HepG2 (cell line): Measurements from ENCODE around the gene GSDMA. TPM values are rescaled to one million over a fixed set of nuclear protein-coding genes. Genes with fewer than 3 reads are reported as not detected.
A peak's percentile ranks its signal among the peaks of the same experiment; 100 is the strongest.

ENCODE experiments used
- FOXJ3 ChIP-seq: sonication (generic); formaldehyde crosslinking; IDR thresholded peaks from 2 replicates; pipeline ENCODE4 v1.4.0; 2020; ENCODE audit warnings: missing genetic modification reagents, mild to moderate bottlenecking, borderline replicate concordance
- HNF4A ChIP-seq: sonication (generic); formaldehyde crosslinking; IDR thresholded peaks from 2 replicates; pipeline ENCODE4 v1.4.0; 2020; ENCODE audit warnings: missing genetic modification reagents
- KAT7 ChIP-seq: IDR thresholded peaks from 2 replicates; pipeline ENCODE4 v1.6.1; 2018; ENCODE audit warnings: borderline replicate concordance, missing compliant biosample characterization
- MAZ ChIP-seq, 2 experiments: sonication (generic) in 1 of 2; formaldehyde crosslinking in 1 of 2; IDR thresholded peaks; 2 replicates each; pipeline versions ENCODE4 v1.5.0 to v1.6.1; 2012 to 2020; ENCODE audit warnings: low read depth in 2 of 2, mild to moderate bottlenecking in 2 of 2, borderline replicate concordance in 1 of 2, improper control_type of control experiment in 1 of 2, low read length in 1 of 2, missing genetic modification reagents in 1 of 2, moderate library complexity in 1 of 2
- NPAS2 ChIP-seq: sonication (generic); formaldehyde crosslinking; IDR thresholded peaks from 2 replicates; pipeline ENCODE4 v1.8.0; 2022; ENCODE audit warnings: mild to moderate bottlenecking, missing genetic modification reagents, borderline replicate concordance
- REL ChIP-seq: sonication (generic); formaldehyde crosslinking; conservative IDR thresholded peaks from 2 replicates; pipeline ENCODE4 v1.8.0; 2022; ENCODE audit warnings: mild to moderate bottlenecking, missing genetic modification reagents, moderate library complexity
- SCMH1 ChIP-seq: sonication (generic); formaldehyde crosslinking; IDR thresholded peaks from 2 replicates; pipeline ENCODE4 v1.9.0; 2021; ENCODE audit warnings: missing genetic modification reagents, mild to moderate bottlenecking, borderline replicate concordance
- SNRNP70 ChIP-seq: fragments of 200-400 bp; formaldehyde crosslinking; IDR thresholded peaks from 2 replicates; pipeline ENCODE4 v1.6.1; 2017; ENCODE audit warnings: mild to moderate bottlenecking, low read depth, low read length, moderate library complexity
- ZNF12 ChIP-seq: sonication (generic); formaldehyde crosslinking; IDR thresholded peaks from 2 replicates; pipeline ENCODE4 v1.5.0; 2020; ENCODE audit warnings: missing genetic modification reagents
- ZNF260 ChIP-seq: sonication (generic); formaldehyde crosslinking; IDR thresholded peaks from 2 replicates; pipeline ENCODE4 v1.4.0; 2020; ENCODE audit warnings: missing genetic modification reagents, low read depth, mild to moderate bottlenecking, borderline replicate concordance
- ZNF263 ChIP-seq: sonication (generic); formaldehyde crosslinking; IDR thresholded peaks from 2 replicates; pipeline ENCODE4 v1.4.0; 2020; ENCODE audit warnings: missing genetic modification reagents
- ZNF430 ChIP-seq: sonication (generic); formaldehyde crosslinking; IDR thresholded peaks from 2 replicates; pipeline ENCODE4 v1.9.0; 2021; ENCODE audit warnings: mild to moderate bottlenecking, missing genetic modification reagents
- ZNF607 ChIP-seq: sonication (generic); formaldehyde crosslinking; IDR thresholded peaks from 2 replicates; pipeline ENCODE4 v1.5.1; 2020; ENCODE audit warnings: missing genetic modification reagents, mild to moderate bottlenecking, borderline replicate concordance
- ZNF775 ChIP-seq: sonication (generic); formaldehyde crosslinking; IDR thresholded peaks from 2 replicates; pipeline ENCODE4 v1.4.0; 2020; ENCODE audit warnings: missing genetic modification reagents, mild to moderate bottlenecking, moderate library complexity, borderline replicate concordance
- polyA plus RNA-seq, 8 experiments: library from polyadenylated mRNA; depleted of rRNA in 3 of 8; stranded (reverse) in 7 of 8; unstranded in 1 of 8; fragments of >200 nt; fragmentation: Illumina TruSeq in 4 of 8; extraction: Trizol in 4 of 8; gene quantifications; 2 replicates each; pipeline versions ENCODE4 v1.2.1 to v1.2.3, GENCODE V29; 2011 to 2016; ENCODE audit warnings: low read depth in 4 of 8, missing spikeins in 1 of 8, mixed read lengths in 1 of 8; ENCODE audit not compliant: insufficient read depth in 1 of 8
- total RNA-seq, 5 experiments: library from RNA; depleted of rRNA; stranded (reverse); fragments of >200 nt; fragmentation: Illumina TruSeq; extraction: Trizol; gene quantifications; 2 replicates each; pipeline ENCODE4 v1.2.3, GENCODE V29; 2016; ENCODE audit warnings: low read depth in 1 of 5
- TF ChIP-seq, protein P1 (sequence below): sonication (generic); formaldehyde crosslinking; conservative IDR thresholded peaks from 2 replicates; pipeline ENCODE4 v1.4.0; 2020; ENCODE audit warnings: missing genetic modification reagents
- TF ChIP-seq, protein P2 (sequence below): sonication (generic); formaldehyde crosslinking; conservative IDR thresholded peaks from 2 replicates; pipeline ENCODE4 v1.4.0; 2020; ENCODE audit warnings: missing genetic modification reagents
- TF ChIP-seq, protein P3 (sequence below): sonication (generic); formaldehyde crosslinking; IDR thresholded peaks from 2 replicates; pipeline ENCODE4 v1.4.0; 2020; ENCODE audit warnings: missing genetic modification reagents
- TF ChIP-seq, protein P4 (sequence below): sonication (generic); formaldehyde crosslinking; IDR thresholded peaks from 2 replicates; pipeline ENCODE4 v1.5.0; 2020; ENCODE audit warnings: missing genetic modification reagents
- TF ChIP-seq, protein P5 (sequence below): sonication (generic); formaldehyde crosslinking; IDR thresholded peaks from 2 replicates; pipeline ENCODE4 v1.4.0; 2020; ENCODE audit warnings: missing genetic modification reagents

Gene GSDMA
- total and polyA plus RNA-seq, 2 of the 13 experiments (the other 11 are each of a cell fraction or from before 2014, with no cell fraction given): not detected

DNA sequence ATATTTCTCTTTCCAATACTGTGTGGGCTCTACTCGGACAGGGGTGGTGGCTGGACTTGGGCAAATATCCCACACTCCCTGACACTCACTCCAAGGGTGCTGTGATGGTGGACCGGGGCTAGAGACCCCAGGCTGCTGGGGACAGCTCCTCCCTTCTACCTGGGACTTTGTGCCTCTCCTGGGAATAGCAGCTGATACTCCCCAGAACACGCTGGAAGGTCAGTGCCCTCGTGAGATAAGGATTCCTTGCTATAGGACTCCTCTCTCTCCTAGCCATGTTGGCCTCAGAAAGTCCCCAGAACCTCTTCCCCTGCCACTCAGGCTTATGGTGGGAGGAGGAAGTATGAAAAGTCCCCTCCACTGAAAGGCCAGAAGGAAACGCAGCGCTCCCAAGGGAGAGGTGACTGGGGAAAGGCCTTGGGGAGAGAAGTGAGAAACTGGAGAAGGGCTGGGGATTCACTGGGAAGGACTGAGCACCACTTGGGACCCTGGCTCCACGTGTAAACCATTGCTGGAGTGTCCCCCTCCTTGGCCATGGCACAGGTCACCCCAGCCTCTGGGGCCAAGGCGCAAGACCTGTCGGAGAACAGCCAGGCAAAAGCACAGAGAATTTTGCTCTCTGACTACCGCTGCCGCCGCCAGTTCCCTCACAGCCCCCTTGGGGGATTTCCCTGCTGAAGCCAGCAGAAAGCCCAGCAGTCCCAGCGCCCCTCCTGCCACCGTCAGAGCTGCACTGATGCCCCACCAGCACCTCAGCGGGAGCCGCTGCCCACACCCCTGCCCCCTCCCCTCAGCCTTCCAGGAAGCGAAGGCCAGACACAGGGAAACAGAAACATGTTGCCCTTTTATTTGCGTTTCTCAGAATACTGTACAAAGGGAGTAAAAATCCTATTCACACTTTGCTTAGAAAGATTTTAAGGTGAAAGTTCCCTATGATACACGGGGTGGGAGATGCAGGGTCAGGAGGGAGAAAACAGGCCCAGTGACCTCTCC is 42.3 kb upstream of the GSDMA start (continued):
- TF ChIP-seq, protein P1, sequence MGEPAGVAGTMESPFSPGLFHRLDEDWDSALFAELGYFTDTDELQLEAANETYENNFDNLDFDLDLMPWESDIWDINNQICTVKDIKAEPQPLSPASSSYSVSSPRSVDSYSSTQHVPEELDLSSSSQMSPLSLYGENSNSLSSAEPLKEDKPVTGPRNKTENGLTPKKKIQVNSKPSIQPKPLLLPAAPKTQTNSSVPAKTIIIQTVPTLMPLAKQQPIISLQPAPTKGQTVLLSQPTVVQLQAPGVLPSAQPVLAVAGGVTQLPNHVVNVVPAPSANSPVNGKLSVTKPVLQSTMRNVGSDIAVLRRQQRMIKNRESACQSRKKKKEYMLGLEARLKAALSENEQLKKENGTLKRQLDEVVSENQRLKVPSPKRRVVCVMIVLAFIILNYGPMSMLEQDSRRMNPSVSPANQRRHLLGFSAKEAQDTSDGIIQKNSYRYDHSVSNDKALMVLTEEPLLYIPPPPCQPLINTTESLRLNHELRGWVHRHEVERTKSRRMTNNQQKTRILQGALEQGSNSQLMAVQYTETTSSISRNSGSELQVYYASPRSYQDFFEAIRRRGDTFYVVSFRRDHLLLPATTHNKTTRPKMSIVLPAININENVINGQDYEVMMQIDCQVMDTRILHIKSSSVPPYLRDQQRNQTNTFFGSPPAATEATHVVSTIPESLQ (CRISPR knock-in tag): no peak
- TF ChIP-seq ZNF430 (peak; percentile 57; the same call in 1 of the 2 replicates), MAZ (IDR thresholded peaks at IDR 0.05; ENCODE audit: borderline replicate concordance, low read depth, low read length) (no peak), MAZ (CRISPR knock-in tag; IDR thresholded peaks at IDR 0.05; ENCODE audit: low read depth) (0 out of 2 replicates have a peak, but pooled peaks have one; percentile 22), ZNF260 (CRISPR knock-in tag) (no peak), FOXJ3 (CRISPR knock-in tag) (no peak), KAT7 (CRISPR knock-in tag) (no peak), ZNF775 (CRISPR knock-in tag) (no peak), HNF4A (CRISPR knock-in tag) (peak; percentile 44; the same call in 1 of the 2 replicates), ZNF607 (CRISPR knock-in tag) (peak; percentile 48; the same call in 1 of the 2 replicates), REL (CRISPR knock-in tag) (no peak), SNRNP70 (no peak), SCMH1 (CRISPR knock-in tag) (no peak), ZNF263 (no peak), NPAS2 (no peak), ZNF12 (CRISPR knock-in tag) (no peak)
- TF ChIP-seq, protein P2, sequence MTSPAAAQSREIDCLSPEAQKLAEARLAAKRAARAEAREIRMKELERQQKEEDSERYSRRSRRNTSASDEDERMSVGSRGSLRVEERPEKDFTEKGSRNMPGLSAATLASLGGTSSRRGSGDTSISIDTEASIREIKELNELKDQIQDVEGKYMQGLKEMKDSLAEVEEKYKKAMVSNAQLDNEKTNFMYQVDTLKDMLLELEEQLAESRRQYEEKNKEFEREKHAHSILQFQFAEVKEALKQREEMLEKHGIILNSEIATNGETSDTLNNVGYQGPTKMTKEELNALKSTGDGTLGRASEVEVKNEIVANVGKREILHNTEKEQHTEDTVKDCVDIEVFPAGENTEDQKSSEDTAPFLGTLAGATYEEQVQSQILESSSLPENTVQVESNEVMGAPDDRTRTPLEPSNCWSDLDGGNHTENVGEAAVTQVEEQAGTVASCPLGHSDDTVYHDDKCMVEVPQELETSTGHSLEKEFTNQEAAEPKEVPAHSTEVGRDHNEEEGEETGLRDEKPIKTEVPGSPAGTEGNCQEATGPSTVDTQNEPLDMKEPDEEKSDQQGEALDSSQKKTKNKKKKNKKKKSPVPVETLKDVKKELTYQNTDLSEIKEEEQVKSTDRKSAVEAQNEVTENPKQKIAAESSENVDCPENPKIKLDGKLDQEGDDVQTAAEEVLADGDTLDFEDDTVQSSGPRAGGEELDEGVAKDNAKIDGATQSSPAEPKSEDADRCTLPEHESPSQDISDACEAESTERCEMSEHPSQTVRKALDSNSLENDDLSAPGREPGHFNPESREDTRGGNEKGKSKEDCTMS (CRISPR knock-in tag): no peak
- TF ChIP-seq, protein P3, sequence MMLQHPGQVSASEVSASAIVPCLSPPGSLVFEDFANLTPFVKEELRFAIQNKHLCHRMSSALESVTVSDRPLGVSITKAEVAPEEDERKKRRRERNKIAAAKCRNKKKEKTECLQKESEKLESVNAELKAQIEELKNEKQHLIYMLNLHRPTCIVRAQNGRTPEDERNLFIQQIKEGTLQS (CRISPR knock-in tag): no peak
- TF ChIP-seq, protein P4, sequence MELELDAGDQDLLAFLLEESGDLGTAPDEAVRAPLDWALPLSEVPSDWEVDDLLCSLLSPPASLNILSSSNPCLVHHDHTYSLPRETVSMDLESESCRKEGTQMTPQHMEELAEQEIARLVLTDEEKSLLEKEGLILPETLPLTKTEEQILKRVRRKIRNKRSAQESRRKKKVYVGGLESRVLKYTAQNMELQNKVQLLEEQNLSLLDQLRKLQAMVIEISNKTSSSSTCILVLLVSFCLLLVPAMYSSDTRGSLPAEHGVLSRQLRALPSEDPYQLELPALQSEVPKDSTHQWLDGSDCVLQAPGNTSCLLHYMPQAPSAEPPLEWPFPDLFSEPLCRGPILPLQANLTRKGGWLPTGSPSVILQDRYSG (CRISPR knock-in tag): no peak
- TF ChIP-seq, protein P5, sequence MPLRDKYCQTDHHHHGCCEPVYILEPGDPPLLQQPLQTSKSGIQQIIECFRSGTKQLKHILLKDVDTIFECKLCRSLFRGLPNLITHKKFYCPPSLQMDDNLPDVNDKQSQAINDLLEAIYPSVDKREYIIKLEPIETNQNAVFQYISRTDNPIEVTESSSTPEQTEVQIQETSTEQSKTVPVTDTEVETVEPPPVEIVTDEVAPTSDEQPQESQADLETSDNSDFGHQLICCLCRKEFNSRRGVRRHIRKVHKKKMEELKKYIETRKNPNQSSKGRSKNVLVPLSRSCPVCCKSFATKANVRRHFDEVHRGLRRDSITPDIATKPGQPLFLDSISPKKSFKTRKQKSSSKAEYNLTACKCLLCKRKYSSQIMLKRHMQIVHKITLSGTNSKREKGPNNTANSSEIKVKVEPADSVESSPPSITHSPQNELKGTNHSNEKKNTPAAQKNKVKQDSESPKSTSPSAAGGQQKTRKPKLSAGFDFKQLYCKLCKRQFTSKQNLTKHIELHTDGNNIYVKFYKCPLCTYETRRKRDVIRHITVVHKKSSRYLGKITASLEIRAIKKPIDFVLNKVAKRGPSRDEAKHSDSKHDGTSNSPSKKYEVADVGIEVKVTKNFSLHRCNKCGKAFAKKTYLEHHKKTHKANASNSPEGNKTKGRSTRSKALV (CRISPR knock-in tag): no peak
